SK-N-SH treated with all-trans-retinoic acid at 6 μM for 48 hours (cell line): Measurements from ENCODE around the gene PLXDC2.

Source experiments
- ATAC-seq: fragments of 200-7000 bp; cut with Tn5 transposase; 3 replicates; pipeline ENCODE4 v1.9.1; 2020; ENCODE audit warnings: mild to moderate bottlenecking, moderate library complexity
- BACH2 ChIP-seq: fragments of 250-450 bp; sonication (Bioruptor Pico); IDR thresholded peaks from 2 replicates; pipeline ENCODE4 v1.9.0; 2021; ENCODE audit warnings: mild to moderate bottlenecking, borderline replicate concordance
- ESRRG ChIP-seq: fragments of 250-450 bp; sonication (Bioruptor Pico); IDR thresholded peaks from 2 replicates; pipeline ENCODE4 v1.6.1; 2021; ENCODE audit warnings: mild to moderate bottlenecking
- GLIS3 ChIP-seq: fragments of 250-450 bp; sonication (Bioruptor Pico); IDR thresholded peaks from 2 replicates; pipeline ENCODE4 v1.5.0; 2020; ENCODE audit warnings: mild to moderate bottlenecking, moderate library complexity
- ISL1 ChIP-seq: fragments of 250-450 bp; sonication (Bioruptor Pico); IDR thresholded peaks from 2 replicates; pipeline ENCODE4 v2.1.2; 2022; ENCODE audit warnings: mild to moderate bottlenecking, moderate library complexity
- OSR1 ChIP-seq: fragments of 250-450 bp; sonication (Bioruptor Pico); IDR thresholded peaks from 2 replicates; pipeline ENCODE4 v1.8.0; 2022; ENCODE audit warnings: moderate library complexity, mild to moderate bottlenecking, inconsistent platforms
- PATZ1 ChIP-seq: fragments of 250-450 bp; sonication (Bioruptor Pico); IDR thresholded peaks from 2 replicates; pipeline ENCODE4 v1.8.0; 2020; ENCODE audit warnings: mild to moderate bottlenecking, moderate library complexity, borderline replicate concordance
- PPARA ChIP-seq: fragments of 250-450 bp; sonication (Bioruptor Pico); IDR thresholded peaks from 2 replicates; pipeline ENCODE4 v1.5.0; 2020; ENCODE audit warnings: mild to moderate bottlenecking, borderline replicate concordance
- RARB ChIP-seq: fragments of 250-450 bp; sonication (Bioruptor Pico); IDR thresholded peaks from 2 replicates; pipeline ENCODE4 v1.8.0; 2021; ENCODE audit warnings: mild to moderate bottlenecking, moderate library complexity
- SNAI2 ChIP-seq: fragments of 250-450 bp; sonication (Bioruptor Pico); IDR thresholded peaks from 2 replicates; pipeline ENCODE4 v1.5.0; 2020; ENCODE audit warnings: mild to moderate bottlenecking, moderate library complexity
- TCF4 ChIP-seq: fragments of 250-450 bp; sonication (Bioruptor Pico); IDR thresholded peaks from 2 replicates; pipeline ENCODE4 v1.8.0; 2021; ENCODE audit warnings: mild to moderate bottlenecking, moderate library complexity, borderline replicate concordance
- TOX ChIP-seq: fragments of 250-450 bp; sonication (Bioruptor Pico); IDR thresholded peaks from 2 replicates; pipeline ENCODE4 v1.8.0; 2021; ENCODE audit warnings: mild to moderate bottlenecking, moderate library complexity, borderline replicate concordance
- TSHZ2 ChIP-seq: fragments of 250-450 bp; sonication (Bioruptor Pico); IDR thresholded peaks from 2 replicates; pipeline ENCODE4 v1.5.0; 2020; ENCODE audit warnings: mild to moderate bottlenecking, moderate library complexity
- ZC3H10 ChIP-seq: fragments of 250-450 bp; sonication (Bioruptor Pico); IDR thresholded peaks from 2 replicates; pipeline ENCODE4 v1.5.1; 2021; ENCODE audit warnings: mild to moderate bottlenecking, moderate library complexity
- ZFP3 ChIP-seq: fragments of 250-450 bp; sonication (Bioruptor Pico); IDR thresholded peaks from 2 replicates; pipeline ENCODE4 v1.5.0; 2020; ENCODE audit warnings: mild to moderate bottlenecking, moderate library complexity
- ZFP30 ChIP-seq: fragments of 450-650 bp; formaldehyde crosslinking; IDR thresholded peaks from 2 replicates; pipeline ENCODE4 v1.5.0; 2022; ENCODE audit warnings: mild to moderate bottlenecking, moderate library complexity
- ZNF565 ChIP-seq: fragments of 450-650 bp; formaldehyde crosslinking; conservative IDR thresholded peaks from 2 replicates; pipeline ENCODE4 v1.5.0; 2020; ENCODE audit warnings: low read depth, mild to moderate bottlenecking, moderate library complexity
- ZNF70 ChIP-seq: fragments of 450-650 bp; formaldehyde crosslinking; IDR thresholded peaks from 2 replicates; pipeline ENCODE4 v1.5.0; 2020; ENCODE audit warnings: mild to moderate bottlenecking, moderate library complexity
- ZNF8 ChIP-seq: fragments of 450-650 bp; formaldehyde crosslinking; IDR thresholded peaks from 2 replicates; pipeline ENCODE4 v1.5.0; 2020; ENCODE audit warnings: mild to moderate bottlenecking, moderate library complexity
- TF ChIP-seq, protein P1 (sequence below): fragments of 250-450 bp; sonication (Bioruptor Pico); IDR thresholded peaks from 2 replicates; pipeline ENCODE4 v1.5.1; 2020; ENCODE audit warnings: low read depth, mild to moderate bottlenecking, moderate library complexity
- TF ChIP-seq, protein P2 (sequence below): fragments of 250-450 bp; sonication (Bioruptor Pico); IDR thresholded peaks from 2 replicates; pipeline ENCODE4 v1.8.0; 2021; ENCODE audit warnings: low read depth, mild to moderate bottlenecking, moderate library complexity, borderline replicate concordance

PLXDC2 gene

DNA sequence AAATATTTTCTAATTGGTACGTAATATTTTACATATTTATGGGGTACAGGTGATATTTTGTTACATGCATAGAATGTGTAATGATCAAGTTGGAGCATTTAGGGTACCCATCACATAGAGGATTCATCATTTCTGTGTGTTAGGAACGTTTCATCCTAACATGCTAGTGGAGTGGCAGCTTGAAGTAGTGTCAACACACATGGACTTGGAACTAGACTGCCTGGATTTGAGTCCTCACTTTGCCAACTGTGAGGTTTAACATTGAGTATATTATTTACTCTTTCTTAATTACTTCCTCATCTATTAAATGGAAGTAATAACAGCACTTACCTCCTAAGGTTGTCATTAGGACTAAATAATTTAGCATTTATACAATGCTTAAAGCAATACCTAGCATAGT is 241.9 kb downstream of the PLXDC2 start:
- no peak for ATAC-seq
- TF ChIP-seq ZNF565 (CRISPR knock-in tag) (no peak), ZNF70 (CRISPR knock-in tag) (no peak), OSR1 (CRISPR knock-in tag) (no peak)

- no peak for ATAC-seq
- no peak for TF ChIP-seq BACH2 (CRISPR knock-in tag)
- no peak for TF ChIP-seq PATZ1 (CRISPR knock-in tag)
- no peak for TF ChIP-seq TCF4 (CRISPR knock-in tag)
- no peak for TF ChIP-seq ZNF565 (CRISPR knock-in tag)
- no peak for TF ChIP-seq ZFP30 (CRISPR knock-in tag)
- TF ChIP-seq ZNF70 (CRISPR knock-in tag) = no peak
- no peak for TF ChIP-seq ISL1 (CRISPR knock-in tag)
Observed at GRCh38 chr10:20059084-20059835, 243.0 kb downstream of the PLXDC2 start.

- no peak for TF ChIP-seq ZC3H10 (CRISPR knock-in tag)
- no peak for TF ChIP-seq TOX (CRISPR knock-in tag)
- TF ChIP-seq TSHZ2 = no peak
- no peak for TF ChIP-seq ESRRG (CRISPR knock-in tag)
- TF ChIP-seq GLIS3 (CRISPR knock-in tag) = no peak
- no peak for TF ChIP-seq PATZ1 (CRISPR knock-in tag)
- no peak for TF ChIP-seq PPARA
- TF ChIP-seq, protein P1, sequence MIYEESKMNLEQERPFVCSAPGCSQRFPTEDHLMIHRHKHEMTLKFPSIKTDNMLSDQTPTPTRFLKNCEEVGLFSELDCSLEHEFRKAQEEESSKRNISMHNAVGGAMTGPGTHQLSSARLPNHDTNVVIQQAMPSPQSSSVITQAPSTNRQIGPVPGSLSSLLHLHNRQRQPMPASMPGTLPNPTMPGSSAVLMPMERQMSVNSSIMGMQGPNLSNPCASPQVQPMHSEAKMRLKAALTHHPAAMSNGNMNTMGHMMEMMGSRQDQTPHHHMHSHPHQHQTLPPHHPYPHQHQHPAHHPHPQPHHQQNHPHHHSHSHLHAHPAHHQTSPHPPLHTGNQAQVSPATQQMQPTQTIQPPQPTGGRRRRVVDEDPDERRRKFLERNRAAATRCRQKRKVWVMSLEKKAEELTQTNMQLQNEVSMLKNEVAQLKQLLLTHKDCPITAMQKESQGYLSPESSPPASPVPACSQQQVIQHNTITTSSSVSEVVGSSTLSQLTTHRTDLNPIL = no peak
- TF ChIP-seq ZNF8 = no peak
- TF ChIP-seq TCF4 (CRISPR knock-in tag) = no peak
- TF ChIP-seq OSR1 (CRISPR knock-in tag) = no peak
- no peak for TF ChIP-seq ZFP30 (CRISPR knock-in tag)
- TF ChIP-seq SNAI2 (CRISPR knock-in tag) = no peak
- no peak for TF ChIP-seq RARB (CRISPR knock-in tag)
- no peak for TF ChIP-seq ZFP3
- no peak for ATAC-seq
Observed at GRCh38 chr10:20065814-20066213, 249.6 kb downstream of the PLXDC2 start.

- ATAC-seq = no peak
- TF ChIP-seq TCF4 (CRISPR knock-in tag) (no peak), OSR1 (CRISPR knock-in tag) (no peak), TOX (CRISPR knock-in tag) (no peak), ISL1 (CRISPR knock-in tag) (no peak), ESRRG (CRISPR knock-in tag) (no peak), RARB (CRISPR knock-in tag) (no peak), PATZ1 (CRISPR knock-in tag) (no peak), ZNF565 (CRISPR knock-in tag) (no peak)
- TF ChIP-seq, protein P2, sequence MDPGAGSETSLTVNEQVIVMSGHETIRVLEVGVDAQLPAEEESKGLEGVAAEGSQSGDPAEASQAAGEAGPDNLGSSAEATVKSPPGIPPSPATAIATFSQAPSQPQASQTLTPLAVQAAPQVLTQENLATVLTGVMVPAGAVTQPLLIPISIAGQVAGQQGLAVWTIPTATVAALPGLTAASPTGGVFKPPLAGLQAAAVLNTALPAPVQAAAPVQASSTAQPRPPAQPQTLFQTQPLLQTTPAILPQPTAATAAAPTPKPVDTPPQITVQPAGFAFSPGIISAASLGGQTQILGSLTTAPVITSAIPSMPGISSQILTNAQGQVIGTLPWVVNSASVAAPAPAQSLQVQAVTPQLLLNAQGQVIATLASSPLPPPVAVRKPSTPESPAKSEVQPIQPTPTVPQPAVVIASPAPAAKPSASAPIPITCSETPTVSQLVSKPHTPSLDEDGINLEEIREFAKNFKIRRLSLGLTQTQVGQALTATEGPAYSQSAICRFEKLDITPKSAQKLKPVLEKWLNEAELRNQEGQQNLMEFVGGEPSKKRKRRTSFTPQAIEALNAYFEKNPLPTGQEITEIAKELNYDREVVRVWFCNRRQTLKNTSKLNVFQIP (CRISPR knock-in tag) = no peak
- TF ChIP-seq, protein P1 = no peak
Observed at GRCh38 chr10:20073167-20073566, 256.9 kb downstream of the PLXDC2 start.
